HG02943 (cell line): ENCODE measurements around the gene ERF.
A peak's percentile ranks its signal among the peaks of the same experiment; 100 is the strongest.

Experiments used
- ATAC-seq: cut with Tn5 transposase; IDR thresholded peaks from one replicate; pipeline ENCODE4 v1.9.1; 2021; ENCODE audit warnings: mild to moderate bottlenecking, low read depth, moderate library complexity; ENCODE audit not compliant: unreplicated experiment

The ERF gene

GRCh38 chr19:42219812-42220750 is 34.8 kb downstream of the ERF start, which contains the start of gene ZNF526:
ZNF526 (plus strand) TSS chr19:42220312; CDS start chr19:42224404, 4,092 bp downstream.
- ATAC-seq, result peak; percentile 56

GRCh38 chr19:42217520-42218437 is 37.1 kb downstream of the ERF start, which contains the start of gene DEDD2:
DEDD2 (minus strand) TSS chr19:42217677; CDS start chr19:42217007, 670 bp downstream.
- peak; percentile 58 for ATAC-seq

DNA sequence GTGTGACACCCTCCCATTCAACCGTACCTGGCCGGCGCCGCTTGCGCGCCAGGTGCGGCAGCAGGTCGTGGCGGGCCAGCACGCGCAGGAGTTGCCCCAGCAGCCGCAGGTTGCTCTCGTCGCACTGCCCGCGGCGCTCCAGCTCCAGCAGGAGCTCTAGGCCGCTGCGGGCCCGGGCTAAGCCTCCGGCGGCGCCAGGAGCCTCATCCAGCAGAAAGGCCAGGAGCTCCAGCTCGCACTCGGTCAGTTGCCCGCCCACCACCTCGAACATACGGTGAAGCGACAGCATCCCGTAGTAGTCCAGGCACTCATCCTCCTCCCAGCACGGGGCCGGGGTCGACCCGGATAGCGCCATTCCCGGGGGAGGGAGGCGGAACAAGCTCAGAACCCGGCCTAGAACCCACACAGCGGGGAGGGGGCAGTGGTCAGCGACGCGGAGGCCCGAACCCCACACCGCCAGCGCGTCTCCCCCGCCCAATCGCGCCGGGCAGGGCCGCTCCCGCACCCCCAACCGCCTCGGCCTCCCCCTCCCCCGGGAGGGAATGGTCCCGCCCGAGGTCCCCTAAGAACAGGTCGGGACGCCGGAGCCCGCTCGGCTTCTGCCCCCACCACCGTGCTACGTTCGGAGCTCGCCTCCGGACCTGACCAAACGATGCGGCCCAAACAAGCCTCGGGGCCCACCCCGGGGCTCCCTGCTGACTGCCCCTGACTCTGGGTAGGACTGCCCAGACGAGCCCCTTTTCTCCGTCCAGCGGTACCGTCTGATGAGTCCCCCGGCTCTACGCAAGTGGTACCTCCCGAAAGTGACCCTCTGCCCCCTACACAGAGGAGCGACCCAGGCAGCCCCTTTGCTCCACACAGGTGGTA is 38.0 kb downstream of the ERF start:
- ATAC-seq, result peak; percentile 8

- ATAC-seq, result no peak
Measured at GRCh38 chr19:42214810-42215485, 40.0 kb downstream of the ERF start.

GRCh38 chr19:42212886-42213285 is 42.0 kb downstream of the ERF start:
- ATAC-seq, result no peak

DNA sequence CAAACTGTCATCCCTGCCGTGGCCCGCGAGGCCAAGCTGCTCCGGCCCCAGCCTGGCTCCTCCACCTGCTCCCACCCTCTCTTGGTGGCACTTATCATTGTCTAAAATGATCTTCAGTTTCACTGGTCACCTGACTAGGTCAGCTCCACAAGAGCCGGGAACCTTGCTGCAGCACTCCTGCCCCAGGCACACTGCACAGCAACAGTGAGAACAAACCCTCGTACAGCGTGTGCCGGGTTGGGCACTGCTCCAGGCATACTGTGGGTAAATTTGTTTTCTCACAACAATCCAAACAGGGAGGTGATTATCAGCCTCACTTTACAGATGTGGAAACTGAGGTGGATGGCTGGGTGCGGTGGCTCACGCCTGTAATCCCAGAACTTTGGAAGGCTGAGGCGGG is 46.3 kb downstream of the ERF start:
- no peak for ATAC-seq

GRCh38 chr19:42207767-42208271 is 47.1 kb downstream of the ERF start:
- ATAC-seq, result no peak

DNA sequence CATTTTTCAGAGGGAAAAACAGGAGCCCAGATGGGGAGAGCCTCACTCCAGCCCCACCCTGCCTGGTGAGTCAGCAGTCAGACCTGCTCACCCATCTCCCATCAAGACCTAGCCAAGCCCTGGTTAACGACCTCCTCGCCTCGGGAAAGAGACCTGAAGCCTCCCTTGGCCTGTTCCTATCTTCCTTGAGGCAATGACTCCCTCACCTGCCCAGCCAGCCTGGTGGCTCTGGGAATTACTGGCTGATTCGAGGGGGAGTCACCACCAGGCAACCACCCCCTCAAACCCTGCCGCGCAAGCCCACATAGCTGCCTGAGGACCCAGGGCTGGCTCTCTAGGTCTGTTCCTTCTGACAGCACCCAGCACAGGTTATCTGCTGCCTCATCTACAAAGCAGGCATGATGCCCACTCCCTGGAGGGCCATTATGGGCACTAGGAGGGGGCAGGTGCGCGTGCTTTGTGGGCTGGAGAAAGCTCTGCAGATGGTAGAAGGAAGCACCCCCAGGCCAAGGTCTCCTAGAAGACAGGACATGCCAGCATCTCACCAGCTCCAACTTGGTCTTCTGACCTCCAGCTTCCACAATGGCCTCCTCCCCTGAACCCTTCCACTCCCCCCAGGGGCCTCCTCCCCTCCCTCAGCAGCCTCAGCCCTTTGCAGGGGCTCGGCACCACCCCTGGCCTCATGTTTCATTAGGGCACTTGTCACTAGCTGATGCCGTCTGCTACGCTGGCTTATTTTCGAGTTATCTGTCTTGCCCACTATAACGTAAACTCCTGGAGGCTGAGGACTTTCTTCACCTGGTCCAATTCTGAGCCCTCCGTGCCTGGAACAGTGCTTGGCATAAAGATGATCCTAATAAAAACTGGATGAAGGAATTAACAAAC is 47.8 kb downstream of the ERF start:
- ATAC-seq, result no peak

DNA sequence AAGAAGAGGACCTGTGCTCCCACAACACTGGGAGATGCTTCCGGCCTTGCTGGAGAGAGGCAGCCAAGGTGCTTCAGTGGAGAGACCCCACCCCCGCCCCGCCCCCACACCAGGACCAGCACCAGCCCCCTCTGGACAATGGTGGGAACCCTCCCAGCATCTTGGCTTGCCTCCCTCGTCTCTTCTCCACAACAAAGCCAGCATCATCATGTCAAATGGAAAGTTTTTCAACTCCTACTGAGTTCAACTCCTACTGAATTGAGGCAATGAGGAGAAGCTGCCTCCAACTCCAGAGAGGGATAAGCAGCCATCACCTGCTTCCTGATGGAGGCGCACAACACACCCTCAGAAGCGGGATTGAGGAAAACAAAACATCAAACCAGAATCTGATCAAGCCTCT is 50.3 kb downstream of the ERF start:
- no peak for ATAC-seq

DNA sequence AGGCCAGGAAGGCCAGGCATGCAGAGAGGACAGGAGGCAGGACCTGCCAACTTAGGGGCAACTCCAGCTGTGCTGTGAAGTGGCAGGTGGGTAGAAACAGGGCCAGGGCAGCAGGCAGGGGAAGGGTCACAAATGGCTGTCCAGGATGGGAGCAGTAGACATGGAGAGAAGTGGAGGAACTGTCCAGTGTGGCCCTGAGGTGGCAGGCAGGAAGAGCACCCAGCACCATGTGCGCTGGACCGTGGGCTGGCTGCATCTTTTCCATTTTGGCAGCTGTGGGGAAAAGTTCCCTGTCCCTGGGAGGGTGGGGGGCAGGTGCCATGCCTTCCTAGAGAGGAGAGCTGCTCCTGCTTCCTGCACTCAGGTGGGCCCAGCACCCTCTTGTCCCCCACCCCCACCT is 51.2 kb downstream of the ERF start:
- ATAC-seq, result no peak

GRCh38 chr19:42202290-42202880 is 52.5 kb downstream of the ERF start:
- ATAC-seq, result no peak

DNA sequence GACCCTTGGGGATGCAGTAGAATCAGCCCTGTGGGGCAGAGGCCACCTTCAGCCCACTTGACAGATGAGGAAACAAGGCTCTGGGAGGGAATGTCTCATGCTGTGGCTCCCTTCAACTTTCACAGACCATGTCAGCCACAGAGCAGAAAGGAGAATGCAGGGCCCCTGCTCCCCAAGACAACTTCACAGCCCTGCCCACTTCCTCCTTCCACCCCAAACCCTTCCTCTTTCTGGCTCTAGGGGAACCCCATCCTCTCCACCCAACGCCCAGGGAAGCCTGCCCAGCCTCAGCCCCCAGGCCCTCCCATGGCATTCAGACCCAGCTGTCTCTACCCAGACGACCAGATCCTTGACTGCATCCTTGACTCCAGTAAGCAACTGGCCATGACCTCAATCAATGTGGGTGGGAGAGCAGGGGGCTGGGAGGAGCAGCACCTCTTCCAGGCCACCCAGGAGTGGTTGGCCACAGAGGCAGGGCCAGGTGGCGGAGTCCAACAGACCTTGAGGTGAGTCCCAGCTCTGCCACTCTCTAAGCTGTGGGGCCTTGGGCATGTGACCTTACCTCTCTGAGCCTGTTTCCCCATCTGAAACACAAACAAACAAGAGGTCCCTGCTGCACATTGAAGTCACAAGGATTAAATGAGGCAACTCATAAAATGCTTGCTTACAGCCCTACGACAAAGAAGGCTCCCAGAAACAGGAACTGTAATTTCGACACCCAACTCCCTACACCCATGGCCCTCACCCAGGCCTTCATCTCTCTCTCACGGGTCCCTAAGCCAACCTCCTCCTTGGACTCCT is 53.2 kb downstream of the ERF start:
- ATAC-seq, result no peak

- no peak for ATAC-seq
Measured at GRCh38 chr19:42200116-42200715, 54.7 kb downstream of the ERF start.

- peak; percentile 48 for ATAC-seq
Measured at GRCh38 chr19:42199440-42200115, 55.4 kb downstream of the ERF start.

- peak; percentile 49 for ATAC-seq
Measured at GRCh38 chr19:42198676-42199439, 56.1 kb downstream of the ERF start.
